Measurements from ENCODE around the gene KCTD13. TPM values are rescaled to one million over a fixed set of nuclear protein-coding genes. Genes with fewer than 3 reads are reported as not detected.

Gene KCTD13
- total RNA-seq, 3 donors from 2014 or later, result 22.2 to 25.8 (median 22.9) TPM

DNA sequence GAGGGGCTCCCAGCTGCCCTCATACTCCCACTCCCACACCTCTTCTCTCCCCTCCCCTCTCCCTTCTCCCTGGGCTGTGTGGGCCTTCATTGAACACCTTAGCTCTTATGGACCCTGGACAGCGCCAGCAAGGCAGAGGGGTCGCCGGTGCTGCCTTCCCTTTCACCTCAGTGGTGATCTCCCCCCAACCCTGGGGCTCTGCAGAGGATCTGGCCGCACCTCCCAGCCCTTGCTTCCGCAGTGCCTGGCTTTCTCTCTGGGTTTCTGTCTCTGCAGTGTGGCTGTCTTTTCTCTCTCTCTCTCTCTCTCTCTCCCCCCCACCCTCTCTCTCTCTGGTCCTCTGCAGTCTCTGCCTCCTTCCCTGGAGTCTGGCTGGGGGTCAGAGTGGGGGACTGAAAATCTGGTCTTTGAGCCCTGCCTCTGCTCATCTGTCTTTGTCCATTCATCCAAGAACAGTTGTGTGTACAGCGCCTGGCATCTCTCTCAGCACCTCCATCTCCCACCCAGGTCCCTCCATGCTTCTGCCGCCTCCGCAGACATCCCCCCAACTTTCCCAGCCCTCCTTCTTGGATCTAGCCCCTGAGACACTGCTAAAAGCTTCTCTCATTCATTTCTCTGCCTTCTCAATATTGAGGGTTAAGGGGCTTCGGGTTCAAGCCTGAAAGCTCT is 27.8 kb downstream of the KCTD13 start:
- Histone ChIP-seq H3K9me3 (no peaks in the 10 kb centered on the region), H3K4me1 (ENCODE audit: low read depth) (peaks cover 12% of the 10 kb centered on the region), H3K36me3 (ENCODE audit: low read depth) (no peaks in the 10 kb centered on the region), H3K4me3 (no peak overlapping the region)
- DNase-seq (no peak), ATAC-seq (no peak)
- intact Hi-C loops (cut with DNase I, micrococcal nuclease), result no loop called here
- TF ChIP-seq, protein P1, sequence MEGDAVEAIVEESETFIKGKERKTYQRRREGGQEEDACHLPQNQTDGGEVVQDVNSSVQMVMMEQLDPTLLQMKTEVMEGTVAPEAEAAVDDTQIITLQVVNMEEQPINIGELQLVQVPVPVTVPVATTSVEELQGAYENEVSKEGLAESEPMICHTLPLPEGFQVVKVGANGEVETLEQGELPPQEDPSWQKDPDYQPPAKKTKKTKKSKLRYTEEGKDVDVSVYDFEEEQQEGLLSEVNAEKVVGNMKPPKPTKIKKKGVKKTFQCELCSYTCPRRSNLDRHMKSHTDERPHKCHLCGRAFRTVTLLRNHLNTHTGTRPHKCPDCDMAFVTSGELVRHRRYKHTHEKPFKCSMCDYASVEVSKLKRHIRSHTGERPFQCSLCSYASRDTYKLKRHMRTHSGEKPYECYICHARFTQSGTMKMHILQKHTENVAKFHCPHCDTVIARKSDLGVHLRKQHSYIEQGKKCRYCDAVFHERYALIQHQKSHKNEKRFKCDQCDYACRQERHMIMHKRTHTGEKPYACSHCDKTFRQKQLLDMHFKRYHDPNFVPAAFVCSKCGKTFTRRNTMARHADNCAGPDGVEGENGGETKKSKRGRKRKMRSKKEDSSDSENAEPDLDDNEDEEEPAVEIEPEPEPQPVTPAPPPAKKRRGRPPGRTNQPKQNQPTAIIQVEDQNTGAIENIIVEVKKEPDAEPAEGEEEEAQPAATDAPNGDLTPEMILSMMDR (IDR thresholded peaks at IDR 0.05), result no peak

DNA sequence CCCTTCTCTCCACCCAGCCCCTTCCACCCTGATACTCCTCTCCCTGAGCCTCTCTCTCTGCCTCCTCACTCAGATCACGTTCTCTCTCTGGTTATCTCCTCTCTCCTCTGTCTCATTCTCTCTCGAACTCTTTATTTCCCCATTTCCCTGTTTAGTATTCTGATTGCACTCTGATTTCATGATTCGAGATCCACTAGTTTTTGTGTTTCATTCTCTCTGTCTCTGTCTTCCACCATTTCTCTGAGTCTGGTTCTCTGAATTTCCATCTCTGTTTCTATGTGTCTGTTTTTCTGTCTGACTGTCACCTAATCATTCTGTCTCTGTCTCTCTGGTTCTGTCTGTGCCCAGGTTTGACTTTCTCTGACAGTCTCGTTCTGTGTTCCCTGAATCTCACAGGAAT is 28.7 kb downstream of the KCTD13 start:
- H3K9me3 ChIP-seq, result no peaks in the 10 kb centered on the region
- ATAC-seq (no peak), DNase-seq (no peak)
- H3K4me1 ChIP-seq (ENCODE audit: low read depth), result peaks cover 12% of the 10 kb centered on the region
- no peaks in the 10 kb centered on the region for H3K36me3 ChIP-seq (ENCODE audit: low read depth)
- no peak overlapping the region for H3K4me3 ChIP-seq
- TF ChIP-seq, protein P1 (IDR thresholded peaks at IDR 0.05), result no peak
- intact Hi-C loops (cut with DNase I, micrococcal nuclease), result no loop called here

- no peaks in the 10 kb centered on the region for H3K36me3 ChIP-seq (ENCODE audit: low read depth)
- intact Hi-C loops (cut with DNase I, micrococcal nuclease), result no loop called here
- TF ChIP-seq, protein P1 (IDR thresholded peaks at IDR 0.05), result no peak
- H3K9me3 ChIP-seq, result no peaks in the 10 kb centered on the region
- peaks cover 12% of the 10 kb centered on the region for H3K4me1 ChIP-seq (ENCODE audit: low read depth)
- no peak for DNase-seq
- no peak for ATAC-seq
- no peak overlapping the region for H3K4me3 ChIP-seq
Measured at GRCh38 chr16:29896841-29897240, 29.2 kb downstream of the KCTD13 start.

DNA sequence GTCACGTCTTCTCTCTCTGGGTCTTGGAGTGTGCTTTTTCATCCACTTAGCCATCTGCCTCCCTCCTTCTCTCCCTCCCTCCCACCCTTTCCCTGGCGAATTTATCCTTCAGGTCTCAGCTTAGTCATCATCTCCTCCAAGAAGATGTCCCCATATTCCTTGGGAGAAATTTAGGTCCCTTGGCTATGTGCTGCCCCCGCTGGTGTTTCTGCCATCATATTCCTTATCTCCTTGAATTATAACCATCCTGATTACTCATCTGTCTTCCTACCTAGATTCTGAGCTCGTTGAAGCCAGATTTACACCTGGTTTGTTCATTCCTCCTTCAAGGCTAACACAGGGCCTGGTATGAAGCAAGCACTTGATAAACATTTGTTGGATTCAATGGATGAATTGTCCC is 31.7 kb downstream of the KCTD13 start:
- H3K36me3 ChIP-seq (ENCODE audit: low read depth), result no peaks in the 10 kb centered on the region
- peaks cover 3% of the 10 kb centered on the region for H3K4me1 ChIP-seq (ENCODE audit: low read depth)
- DNase-seq, result no peak
- H3K9me3 ChIP-seq, result no peaks in the 10 kb centered on the region
- H3K4me3 ChIP-seq, result no peak overlapping the region
- ATAC-seq, result no peak
- intact Hi-C loops (cut with DNase I, micrococcal nuclease), result no loop called here
- TF ChIP-seq, protein P1 (IDR thresholded peaks at IDR 0.05), result no peak

DNA sequence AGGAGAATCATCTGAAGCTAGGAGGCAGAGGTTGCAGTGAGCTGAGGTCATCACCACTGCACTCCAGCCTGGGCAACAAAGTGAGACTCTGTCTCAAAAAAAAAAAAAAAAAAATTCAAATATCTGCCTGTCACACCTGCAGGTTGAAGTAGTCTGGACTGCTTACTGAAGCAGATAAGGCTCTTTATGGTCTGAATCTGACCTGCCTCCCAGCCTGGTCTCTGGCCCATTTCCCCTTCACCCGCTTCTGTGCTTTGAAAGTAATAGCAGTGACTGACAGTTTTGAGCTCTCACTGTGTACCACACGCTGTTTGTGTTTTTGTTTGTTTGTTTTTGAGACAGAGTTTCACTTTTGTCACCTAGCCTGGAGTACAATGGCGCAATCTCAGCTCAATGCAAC is 32.5 kb downstream of the KCTD13 start:
- peaks cover under 1% of the 10 kb centered on the region for H3K4me1 ChIP-seq (ENCODE audit: low read depth)
- DNase-seq (no peak), ATAC-seq (no peak)
- intact Hi-C loops (cut with DNase I, micrococcal nuclease), result no loop called here
- no peak overlapping the region for H3K4me3 ChIP-seq
- TF ChIP-seq, protein P1 (IDR thresholded peaks at IDR 0.05), result no peak
- no peaks in the 10 kb centered on the region for H3K9me3 ChIP-seq
- H3K36me3 ChIP-seq (ENCODE audit: low read depth), result no peaks in the 10 kb centered on the region

GRCh38 chr16:29892458-29892813 is 33.6 kb downstream of the KCTD13 start:
- H3K4me3 ChIP-seq, result no peak overlapping the region
- H3K4me1 ChIP-seq (ENCODE audit: low read depth), result no peaks in the 10 kb centered on the region
- ATAC-seq (no peak), DNase-seq (no peak)
- H3K36me3 ChIP-seq (ENCODE audit: low read depth), result no peaks in the 10 kb centered on the region
- H3K9me3 ChIP-seq, result no peaks in the 10 kb centered on the region
- TF ChIP-seq, protein P1 (IDR thresholded peaks at IDR 0.05), result no peak
- intact Hi-C loops (cut with DNase I, micrococcal nuclease), result no loop called here

Measured in mucosa of descending colon (tissue), 3 donors.